AG20443 (cell line): ENCODE measurements around the gene SCAMP2.

ENCODE experiments used
- DNase-seq: peaks from one replicate; pipeline ENCODE4 v3.0.0; 2012; ENCODE audit warnings: low spot score, mixed read lengths

Gene SCAMP2

GRCh38 chr15:74820056-74820455 is 53.1 kb downstream of the SCAMP2 start:
- no peak for DNase-seq

- DNase-seq: peak; percentile 61
Observed at GRCh38 chr15:74817370-74817737, 55.8 kb downstream of the SCAMP2 start.

- DNase-seq: no peak
Observed at GRCh38 chr15:74816624-74817369, 56.4 kb downstream of the SCAMP2 start.

- no peak for DNase-seq
Observed at GRCh38 chr15:74815961-74816360, 57.2 kb downstream of the SCAMP2 start.

- no peak for DNase-seq
Observed at GRCh38 chr15:74815121-74815934, 57.8 kb downstream of the SCAMP2 start.

GRCh38 chr15:74812533-74812932 is 60.6 kb downstream of the SCAMP2 start, which contains the start of gene LMAN1L:
Gene LMAN1L, plus strand, starts transcription at chr15:74812835. Its CDS starts 20 bp downstream, at chr15:74812855.
- no peak for DNase-seq

- no peak for DNase-seq
Observed at GRCh38 chr15:74809956-74810355, 63.2 kb downstream of the SCAMP2 start.

GRCh38 chr15:74809242-74809641 is 63.9 kb downstream of the SCAMP2 start:
- no peak for DNase-seq

GRCh38 chr15:74808840-74809229 is 64.3 kb downstream of the SCAMP2 start:
- no peak for DNase-seq

- no peak for DNase-seq
Observed at GRCh38 chr15:74808078-74808839, 64.9 kb downstream of the SCAMP2 start.

- DNase-seq: no peak
Observed at GRCh38 chr15:74807282-74807681, 65.9 kb downstream of the SCAMP2 start.

- DNase-seq: no peak
Observed at GRCh38 chr15:74804935-74805334, 68.2 kb downstream of the SCAMP2 start.

GRCh38 chr15:74802862-74803447 is 70.2 kb downstream of the SCAMP2 start:
- DNase-seq: no peak

- no peak for DNase-seq
Observed at GRCh38 chr15:74802290-74802689, 70.9 kb downstream of the SCAMP2 start.

GRCh38 chr15:74801311-74801997 is 71.7 kb downstream of the SCAMP2 start:
- DNase-seq: no peak

- DNase-seq: no peak
Observed at GRCh38 chr15:74800559-74801094, 72.5 kb downstream of the SCAMP2 start.

- peak; percentile 95 for DNase-seq
Observed at GRCh38 chr15:74799856-74800558, 73.2 kb downstream of the SCAMP2 start.

- no peak for DNase-seq
Observed at GRCh38 chr15:74799255-74799855, 73.8 kb downstream of the SCAMP2 start.

- DNase-seq: no peak
Observed at GRCh38 chr15:74798388-74799254, 74.5 kb downstream of the SCAMP2 start.
